Chondrocyte (in vitro differentiated cells): ENCODE data around the gene KCNK10. TPM values are rescaled to one million over a fixed set of nuclear protein-coding genes. Genes with fewer than 3 reads are reported as not detected.

Experiments used
- DNase-seq: peaks from one replicate; pipeline ENCODE4 v3.0.0; 2021; ENCODE audit warnings: mixed read lengths, low spot score
- H3K27ac Mint-ChIP-seq: one replicate; pipeline ENCODE4 v1.8.0; 2021; ENCODE audit warnings: mild to moderate bottlenecking, moderate library complexity, mixed read lengths; ENCODE audit not compliant: unreplicated experiment
- H3K27me3 Mint-ChIP-seq: 2 replicates; pipeline ENCODE4 v1.8.0; 2021; ENCODE audit warnings: low read depth, mixed read lengths
- H3K36me3 Mint-ChIP-seq: 2 replicates; pipeline ENCODE4 v1.8.0; 2021; ENCODE audit warnings: low read depth, mixed read lengths
- H3K4me1 Mint-ChIP-seq: 2 replicates; pipeline ENCODE4 v1.8.0; 2021; ENCODE audit warnings: low read depth, mild to moderate bottlenecking, mixed read lengths
- H3K4me3 Mint-ChIP-seq: one replicate; pipeline ENCODE4 v1.8.0; 2021; ENCODE audit warnings: mild to moderate bottlenecking, moderate library complexity, mixed read lengths; ENCODE audit not compliant: unreplicated experiment
- H3K9me3 Mint-ChIP-seq: 2 replicates; pipeline ENCODE4 v1.8.0; 2021; ENCODE audit warnings: low read depth, mixed read lengths
- CTCF ChIP-seq: fragments of 200-600 bp; sonication (generic); IDR thresholded peaks from 2 replicates; pipeline ENCODE4 v1.5.0; 2021; ENCODE audit warnings: antibody characterized with exemption, mild to moderate bottlenecking, moderate library complexity
- total RNA-seq: library from RNA; stranded (reverse); gene quantifications from 3 replicates; pipeline ENCODE4 v1.2.1, GENCODE V29; 2021

Gene KCNK10
- total RNA-seq, 1 donor from 2014 or later, result not detected

GRCh38 chr14:88300817-88301216 lies 22.3 kb downstream of the KCNK10 start:
- H3K4me1 Mint-ChIP-seq, result no peaks in the 10 kb centered on the region
- peaks cover 3% of the 10 kb centered on the region for H3K9me3 Mint-ChIP-seq
- H3K27ac Mint-ChIP-seq, result no peak overlapping the region
- no peaks in the 10 kb centered on the region for H3K36me3 Mint-ChIP-seq
- peaks cover 12% of the 10 kb centered on the region for H3K27me3 Mint-ChIP-seq
- no peak overlapping the region for H3K4me3 Mint-ChIP-seq
- no peak for TF ChIP-seq CTCF
- DNase-seq, result no peak

- TF ChIP-seq CTCF, result no peak
- no peaks in the 10 kb centered on the region for H3K4me1 Mint-ChIP-seq
- H3K9me3 Mint-ChIP-seq, result peaks cover 3% of the 10 kb centered on the region
- H3K27me3 Mint-ChIP-seq, result peaks cover 12% of the 10 kb centered on the region
- no peaks in the 10 kb centered on the region for H3K36me3 Mint-ChIP-seq
- no peak overlapping the region for H3K27ac Mint-ChIP-seq
- no peak overlapping the region for H3K4me3 Mint-ChIP-seq
- DNase-seq, result no peak
These were observed 23.1 kb downstream of the KCNK10 start for GRCh38 chr14:88299865-88300530.

- no peak for TF ChIP-seq CTCF
- no peak overlapping the region for H3K27ac Mint-ChIP-seq
- H3K4me1 Mint-ChIP-seq, result no peaks in the 10 kb centered on the region
- peaks cover 12% of the 10 kb centered on the region for H3K27me3 Mint-ChIP-seq
- H3K9me3 Mint-ChIP-seq, result peaks cover 3% of the 10 kb centered on the region
- no peak for DNase-seq
- H3K36me3 Mint-ChIP-seq, result no peaks in the 10 kb centered on the region
- no peak overlapping the region for H3K4me3 Mint-ChIP-seq
These were observed 25.8 kb downstream of the KCNK10 start for GRCh38 chr14:88297306-88297705.

- no peaks in the 10 kb centered on the region for H3K9me3 Mint-ChIP-seq
- TF ChIP-seq CTCF, result no peak
- H3K4me3 Mint-ChIP-seq, result no peak overlapping the region
- H3K36me3 Mint-ChIP-seq, result no peaks in the 10 kb centered on the region
- peaks cover 12% of the 10 kb centered on the region for H3K27me3 Mint-ChIP-seq
- no peaks in the 10 kb centered on the region for H3K4me1 Mint-ChIP-seq
- no peak for DNase-seq
- no peak overlapping the region for H3K27ac Mint-ChIP-seq
These were observed 26.7 kb downstream of the KCNK10 start for GRCh38 chr14:88296351-88296750.

- TF ChIP-seq CTCF, result no peak
- Mint-ChIP-seq H3K36me3 (no peaks in the 10 kb centered on the region), H3K9me3 (peaks cover 12% of the 10 kb centered on the region), H3K4me1 (no peaks in the 10 kb centered on the region), H3K27me3 (no peaks in the 10 kb centered on the region), H3K27ac (no peak overlapping the region), H3K4me3 (no peak overlapping the region)
- no peak for DNase-seq
These were observed 33.1 kb downstream of the KCNK10 start for GRCh38 chr14:88289996-88290395.
